ENCODE results near the gene RILPL1. TPM values are rescaled to one million over a fixed set of nuclear protein-coding genes. Genes with fewer than 3 reads are reported as not detected.

Gene RILPL1
- total RNA-seq, 4 donors from 2014 or later = 2.9 to 32.3 (median 18.4) TPM

DNA sequence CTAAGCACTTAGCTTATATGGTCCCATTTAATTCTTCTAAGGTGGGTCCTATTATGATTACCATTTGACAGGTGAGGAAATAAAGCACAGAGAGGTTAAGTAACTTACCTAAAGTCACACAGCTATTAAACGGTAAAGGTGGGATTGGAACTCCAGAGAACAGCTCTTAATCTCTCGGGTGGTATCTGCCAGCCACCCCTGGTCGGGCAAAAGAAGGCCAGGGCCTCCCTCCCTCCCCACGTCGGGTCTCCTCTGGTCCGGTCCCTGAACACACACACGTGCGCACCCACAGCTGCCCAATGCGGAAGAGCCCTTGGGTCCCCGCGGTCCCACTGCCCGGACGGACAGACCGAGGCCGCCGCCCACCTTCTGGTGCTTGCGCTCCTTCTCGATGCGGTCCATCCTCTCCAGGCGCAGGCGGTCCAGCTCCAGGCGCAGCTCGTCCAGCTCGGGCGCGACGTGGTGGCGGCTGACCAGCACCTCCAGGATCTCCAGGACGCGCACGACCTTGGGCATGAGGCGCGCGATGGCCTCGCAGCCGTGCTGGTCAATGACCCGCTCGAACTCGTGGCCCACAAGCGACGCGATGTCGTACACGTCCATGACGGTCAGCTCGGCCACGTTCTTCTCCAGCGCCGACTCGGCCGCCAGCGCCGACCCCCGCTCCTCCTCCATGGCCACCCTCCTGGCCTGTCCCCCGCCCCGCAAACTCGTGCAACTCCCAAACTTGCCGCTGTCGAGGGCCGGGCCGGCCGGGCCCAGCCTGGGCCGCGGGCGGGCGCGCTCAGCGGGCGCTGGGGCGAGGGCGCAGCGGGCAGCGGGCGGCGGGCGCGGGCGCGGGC lies 490 bp downstream of the RILPL1 start:
- DNase-seq = peak in 1 of 2 donors; percentile 44
- Histone ChIP-seq H3K4me3 (peak overlapping the region; percentile 50 to 76), H3K4me1 (peaks cover 0 to 11% of the 10 kb centered on the region in 2 donors), H3K9me3 (no peaks in the 10 kb centered on the region), H3K27me3 (no peaks in the 10 kb centered on the region), H3K27ac (peak overlapping the region; percentile 64 to 88), H3K36me3 (no peaks in the 10 kb centered on the region)
- intact Hi-C loops (cut with DNase I; ENCODE audit: low total_unique reads) = no loop called here
- TF ChIP-seq, protein P1, sequence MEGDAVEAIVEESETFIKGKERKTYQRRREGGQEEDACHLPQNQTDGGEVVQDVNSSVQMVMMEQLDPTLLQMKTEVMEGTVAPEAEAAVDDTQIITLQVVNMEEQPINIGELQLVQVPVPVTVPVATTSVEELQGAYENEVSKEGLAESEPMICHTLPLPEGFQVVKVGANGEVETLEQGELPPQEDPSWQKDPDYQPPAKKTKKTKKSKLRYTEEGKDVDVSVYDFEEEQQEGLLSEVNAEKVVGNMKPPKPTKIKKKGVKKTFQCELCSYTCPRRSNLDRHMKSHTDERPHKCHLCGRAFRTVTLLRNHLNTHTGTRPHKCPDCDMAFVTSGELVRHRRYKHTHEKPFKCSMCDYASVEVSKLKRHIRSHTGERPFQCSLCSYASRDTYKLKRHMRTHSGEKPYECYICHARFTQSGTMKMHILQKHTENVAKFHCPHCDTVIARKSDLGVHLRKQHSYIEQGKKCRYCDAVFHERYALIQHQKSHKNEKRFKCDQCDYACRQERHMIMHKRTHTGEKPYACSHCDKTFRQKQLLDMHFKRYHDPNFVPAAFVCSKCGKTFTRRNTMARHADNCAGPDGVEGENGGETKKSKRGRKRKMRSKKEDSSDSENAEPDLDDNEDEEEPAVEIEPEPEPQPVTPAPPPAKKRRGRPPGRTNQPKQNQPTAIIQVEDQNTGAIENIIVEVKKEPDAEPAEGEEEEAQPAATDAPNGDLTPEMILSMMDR (IDR thresholded peaks at IDR 0.05) = no peak
- TF ChIP-seq POLR2A (IDR thresholded peaks at IDR 0.05) = no peak

DNA sequence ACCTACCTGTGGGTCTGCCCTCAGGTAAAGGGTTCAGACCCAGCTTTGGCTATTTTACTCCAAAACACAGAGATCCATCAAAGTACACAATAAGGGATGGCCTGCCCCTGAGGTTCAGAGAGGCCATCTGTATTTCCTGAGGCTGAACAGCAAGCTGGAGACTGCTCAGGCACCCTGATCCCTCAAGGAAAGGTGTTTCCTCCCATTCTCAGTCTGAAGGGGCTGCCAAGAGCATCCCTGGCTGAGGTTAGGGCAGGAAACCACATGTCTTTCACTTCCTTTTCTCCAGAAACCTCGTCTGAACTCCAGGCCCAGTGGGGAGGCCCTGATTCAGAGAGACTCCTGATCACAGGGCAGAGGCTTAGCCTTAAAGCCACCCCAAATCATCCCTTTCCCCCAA lies 1.5 kb downstream of the RILPL1 start:
- H3K9me3 ChIP-seq = no peaks in the 10 kb centered on the region
- DNase-seq = no peak
- H3K27ac ChIP-seq = peak overlapping the region; percentile 64 to 88
- H3K4me3 ChIP-seq = peak overlapping the region in 1 of 2 donors; percentile 50
- H3K27me3 ChIP-seq = no peaks in the 10 kb centered on the region
- peaks cover 0 to 11% of the 10 kb centered on the region in 2 donors for H3K4me1 ChIP-seq
- intact Hi-C loops (cut with DNase I; ENCODE audit: low total_unique reads) = no loop called here
- TF ChIP-seq, protein P1 (IDR thresholded peaks at IDR 0.05) = no peak
- TF ChIP-seq POLR2A (IDR thresholded peaks at IDR 0.05) = no peak
- no peaks in the 10 kb centered on the region for H3K36me3 ChIP-seq

DNA sequence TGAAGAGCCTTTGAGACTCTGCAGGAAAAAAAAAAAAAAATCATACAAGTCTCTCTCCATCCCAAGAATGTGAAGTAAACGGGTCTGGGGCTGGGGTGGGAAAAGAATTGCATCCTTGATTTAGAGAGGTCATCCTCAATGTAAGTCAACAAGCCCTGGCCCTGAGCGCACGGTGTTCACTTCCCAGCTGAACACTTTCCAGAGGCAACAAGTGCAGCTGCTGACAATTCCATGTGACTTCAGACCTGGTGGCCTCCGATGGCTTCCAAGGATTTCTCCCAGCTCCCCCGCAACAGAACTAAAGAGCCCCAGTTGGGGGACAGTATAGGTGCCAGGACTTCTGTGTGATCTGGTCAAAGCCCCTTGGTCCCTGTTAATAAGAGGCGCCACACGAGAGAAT lies 2.4 kb downstream of the RILPL1 start:
- intact Hi-C loops (cut with DNase I; ENCODE audit: low total_unique reads) = no loop called here
- no peak for DNase-seq
- Histone ChIP-seq H3K36me3 (no peaks in the 10 kb centered on the region), H3K4me1 (peaks cover 0 to 11% of the 10 kb centered on the region in 2 donors), H3K4me3 (no peak overlapping the region), H3K27ac (peak overlapping the region in 1 of 2 donors; percentile 88), H3K9me3 (no peaks in the 10 kb centered on the region), H3K27me3 (no peaks in the 10 kb centered on the region)
- no peak for TF ChIP-seq POLR2A (IDR thresholded peaks at IDR 0.05)
- TF ChIP-seq, protein P1 (IDR thresholded peaks at IDR 0.05) = no peak

DNA sequence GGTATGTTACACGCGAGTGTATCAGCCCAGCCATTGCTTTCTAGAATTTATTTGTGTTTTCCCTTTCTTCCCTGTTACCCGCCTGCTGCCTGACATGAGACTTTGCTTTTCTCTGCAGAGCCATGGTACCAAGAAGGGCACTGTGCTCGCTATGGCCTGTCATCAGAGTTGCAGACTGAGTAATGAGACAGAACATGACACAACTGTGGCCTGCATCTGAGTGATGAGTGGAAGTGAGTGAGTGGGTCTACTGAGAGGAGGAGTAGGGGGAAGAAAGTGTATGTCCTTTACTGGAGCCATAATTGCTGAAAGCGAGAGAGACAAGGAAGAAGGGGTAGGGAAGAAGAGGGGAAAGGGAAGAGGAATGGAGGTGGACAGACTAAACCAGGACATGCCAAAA lies 2.9 kb downstream of the RILPL1 start:
- Histone ChIP-seq H3K27me3 (no peaks in the 10 kb centered on the region), H3K36me3 (no peaks in the 10 kb centered on the region), H3K4me1 (peaks cover 0 to 11% of the 10 kb centered on the region in 2 donors), H3K4me3 (no peak overlapping the region), H3K9me3 (no peaks in the 10 kb centered on the region), H3K27ac (no peak overlapping the region)
- no peak for TF ChIP-seq POLR2A (IDR thresholded peaks at IDR 0.05)
- TF ChIP-seq, protein P1 (IDR thresholded peaks at IDR 0.05) = no peak
- no peak for DNase-seq
- intact Hi-C loops (cut with DNase I; ENCODE audit: low total_unique reads) = no loop called here

DNA sequence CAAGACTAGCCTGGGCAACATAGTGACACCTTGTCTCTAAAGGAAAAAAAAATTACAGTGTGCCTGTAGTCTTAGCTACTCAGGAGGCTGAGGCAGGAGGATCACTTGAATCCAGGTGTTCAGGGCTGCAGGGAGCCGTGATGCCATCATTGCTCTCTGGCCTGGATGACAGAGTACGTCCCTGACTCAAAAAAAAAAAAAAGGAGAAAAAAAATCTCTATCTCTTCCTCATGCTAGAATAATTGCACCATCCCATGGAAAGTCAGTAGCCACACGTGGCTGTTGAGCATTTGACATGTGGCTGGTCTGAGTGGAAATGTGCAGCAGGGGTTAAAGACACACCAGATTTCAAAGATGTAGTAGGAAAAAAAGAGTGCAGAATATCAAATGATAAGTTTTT lies 3.8 kb downstream of the RILPL1 start:
- intact Hi-C loops (cut with DNase I; ENCODE audit: low total_unique reads) = no loop called here
- Histone ChIP-seq H3K4me3 (no peak overlapping the region), H3K4me1 (peaks cover 0 to 11% of the 10 kb centered on the region in 2 donors), H3K27me3 (no peaks in the 10 kb centered on the region), H3K36me3 (no peaks in the 10 kb centered on the region), H3K27ac (no peak overlapping the region), H3K9me3 (no peaks in the 10 kb centered on the region)
- TF ChIP-seq POLR2A (IDR thresholded peaks at IDR 0.05) = no peak
- TF ChIP-seq, protein P1 (IDR thresholded peaks at IDR 0.05) = no peak
- no peak for DNase-seq

Data from uterus (tissue), 4 donors.